H1 (cell line): ENCODE results near the gene SCAMP2. TPM values are rescaled to one million over a fixed set of nuclear protein-coding genes. Genes with fewer than 3 reads are reported as not detected.

ENCODE experiments used
- CTCF ChIA-PET: fragments of 300-600 bp; sonication (Branson Sonifier 250); formaldehyde crosslinking; loops from one replicate; lab custom pipeline; 2021; ENCODE audit not compliant: partially characterized antibody; lab: Charles Lee
- POLR2A ChIA-PET: fragments of 300-600 bp; sonication (Branson Sonifier 250); formaldehyde crosslinking; loops from one replicate; lab custom pipeline; 2021; ENCODE audit warnings: inconsistent platforms; ENCODE audit not compliant: partially characterized antibody; lab: Charles Lee
- DNase-seq, 2 experiments: peaks; one replicate each; pipeline versions ENCODE4 v3.0.0 to v3.0.0-alpha.2; 2010 to 2022; ENCODE audit warnings: low spot score in 2 of 2, low read depth in 1 of 2, mixed read lengths in 1 of 2
- FAIRE-seq: peaks from 2 replicates; lab custom pipeline; 2011; peaks lifted over from hg19 to GRCh38; lab: Jason Lieb, UNC
- H2AFZ ChIP-seq: 2 replicates; pipeline ENCODE4 v1.8.1; 2012; ENCODE audit warnings: low read length, inconsistent platforms
- H2AK5ac ChIP-seq: 2 replicates; pipeline ENCODE4 v1.6.1; 2013; ENCODE audit warnings: low read depth, low read length
- H2BK120ac ChIP-seq: replicated peaks from 2 replicates; pipeline ENCODE3; 2013; ENCODE audit warnings: low read depth, low read length, inconsistent platforms
- H2BK12ac ChIP-seq: 2 replicates; pipeline ENCODE4 v1.6.1; 2013; ENCODE audit warnings: low read depth, low read length
- H2BK15ac ChIP-seq: 2 replicates; pipeline ENCODE4 v1.6.1; 2013; ENCODE audit warnings: low read length
- H2BK20ac ChIP-seq: 2 replicates; pipeline ENCODE4 v1.6.1; 2013; ENCODE audit warnings: low read length
- H2BK5ac ChIP-seq: 2 replicates; pipeline ENCODE4 v1.6.1; 2013; ENCODE audit warnings: low read depth, low read length
- H3K14ac ChIP-seq: 2 replicates; pipeline ENCODE4 v1.6.1; 2013; ENCODE audit warnings: inconsistent platforms; ENCODE audit not compliant: insufficient read length
- H3K18ac ChIP-seq: 2 replicates; pipeline ENCODE4 v1.6.1; 2013; ENCODE audit warnings: low read length; ENCODE audit errors: extremely low read depth
- H3K23ac ChIP-seq: 2 replicates; pipeline ENCODE4 v1.6.1; 2013; ENCODE audit warnings: inconsistent platforms; ENCODE audit not compliant: insufficient read length
- H3K23me2 ChIP-seq: 2 replicates; pipeline ENCODE4 v1.6.1; 2013; ENCODE audit warnings: low read depth, low read length
- H3K27ac ChIP-seq: 2 replicates; pipeline ENCODE4 v1.6.1; 2011; ENCODE audit warnings: low read depth, low read length, inconsistent platforms
- H3K27me3 ChIP-seq, 4 experiments: replicated peaks in 1 of 4; 1 replicate in 1 of 4; 2 replicates in 3 of 4; pipeline versions ENCODE4 v1.6.1 to v1.8.1; 2011 to 2013; ENCODE audit warnings: low read length in 3 of 4, mild to moderate bottlenecking in 3 of 4, inconsistent platforms in 2 of 4, mixed read lengths in 2 of 4, moderate library complexity in 1 of 4; ENCODE audit not compliant: control insufficient read depth in 3 of 4, insufficient read depth in 3 of 4; ENCODE audit errors: extremely low read depth in 1 of 4
- H3K36me3 ChIP-seq, 4 experiments: 2 replicates each; pipeline versions ENCODE4 v1.6.1 to v1.8.1; 2011 to 2013; ENCODE audit warnings: mild to moderate bottlenecking in 4 of 4, low read length in 3 of 4, moderate library complexity in 2 of 4, control low read depth in 1 of 4, inconsistent platforms in 1 of 4; ENCODE audit not compliant: insufficient read depth in 4 of 4, control insufficient read depth in 2 of 4
- H3K4ac ChIP-seq: replicated peaks from 2 replicates; pipeline ENCODE3; 2013; ENCODE audit warnings: low read length, low read depth, mixed read lengths, inconsistent platforms; ENCODE audit not compliant: insufficient read length
- H3K4me1 ChIP-seq, 4 experiments: replicated peaks in 1 of 4; 1 replicate in 1 of 4; 2 replicates in 3 of 4; pipeline versions ENCODE4 v1.6.1 to v1.8.1; 2011 to 2013; ENCODE audit warnings: low read length in 3 of 4, inconsistent platforms in 2 of 4, mixed read lengths in 1 of 4; ENCODE audit not compliant: insufficient read depth in 4 of 4, control insufficient read depth in 3 of 4
- H3K4me2 ChIP-seq, 2 experiments: 2 replicates each; pipeline versions ENCODE4 v1.6.1 to v1.8.1; 2011 to 2013; ENCODE audit warnings: low read depth in 2 of 2, low read length in 2 of 2, control low read depth in 1 of 2, inconsistent platforms in 1 of 2, mild to moderate bottlenecking in 1 of 2; ENCODE audit not compliant: insufficient read depth in 1 of 2
- H3K4me3 ChIP-seq, 4 experiments: fragments of 200-600, 300-600 bp in 1 of 4; sonication (generic), shearing (Covaris generic), sonication (Bioruptor Twin) in 1 of 4; 2 replicates each; pipeline versions ENCODE4 v1.5.1 to v1.8.1; 2011 to 2016; ENCODE audit warnings: low read length in 4 of 4, low read depth in 3 of 4, control low read depth in 2 of 4, inconsistent platforms in 2 of 4, mild to moderate bottlenecking in 2 of 4, mixed read lengths in 1 of 4, moderate library complexity in 1 of 4; ENCODE audit not compliant: insufficient read depth in 2 of 4; ENCODE audit errors: extremely low read depth in 1 of 4
- H3K56ac ChIP-seq: replicated peaks from 2 replicates; pipeline ENCODE3; 2013; ENCODE audit warnings: low read depth, mild to moderate bottlenecking, mixed read lengths, low read length, inconsistent platforms; ENCODE audit not compliant: insufficient read length
- H3K79me1 ChIP-seq: 2 replicates; pipeline ENCODE4 v1.6.1; 2013; ENCODE audit warnings: low read depth, low read length, control low read depth
- H3K79me2 ChIP-seq, 2 experiments: 2 replicates each; pipeline versions ENCODE4 v1.6.1 to v1.8.1; 2012 to 2013; ENCODE audit warnings: low read length in 2 of 2, mild to moderate bottlenecking in 2 of 2, inconsistent platforms in 1 of 2; ENCODE audit not compliant: insufficient read depth in 2 of 2, control insufficient read depth in 1 of 2
- H3K9ac ChIP-seq, 4 experiments: replicated peaks in 1 of 4; 1 replicate in 1 of 4; 2 replicates in 3 of 4; pipeline versions ENCODE4 v1.6.1 to v1.8.1; 2011 to 2013; ENCODE audit warnings: low read depth in 3 of 4, low read length in 3 of 4, control low read depth in 2 of 4, mild to moderate bottlenecking in 2 of 4, moderate library complexity in 2 of 4, inconsistent platforms in 1 of 4; ENCODE audit errors: extremely low read depth in 1 of 4
- H3K9me3 ChIP-seq, 2 experiments: 2 replicates each; pipeline versions ENCODE4 v1.6.1 to v1.8.1; 2012 to 2013; ENCODE audit warnings: mild to moderate bottlenecking in 2 of 2, moderate library complexity in 2 of 2, control low read depth in 1 of 2, inconsistent platforms in 1 of 2, low read depth in 1 of 2, low read length in 1 of 2, mixed read lengths in 1 of 2; ENCODE audit not compliant: insufficient read depth in 2 of 2
- H4K20me1 ChIP-seq, 2 experiments: replicated peaks in 1 of 2; 2 replicates each; pipeline versions ENCODE3 to v1.8.1; 2011 to 2013; ENCODE audit warnings: inconsistent platforms in 2 of 2, low read length in 2 of 2, mild to moderate bottlenecking in 1 of 2; ENCODE audit not compliant: insufficient read depth in 2 of 2, control insufficient read depth in 1 of 2
- H4K5ac ChIP-seq: 2 replicates; pipeline ENCODE4 v1.6.1; 2013; ENCODE audit warnings: low read length, low read depth, mixed read lengths, inconsistent platforms; ENCODE audit not compliant: insufficient read length
- H4K8ac ChIP-seq: 2 replicates; pipeline ENCODE4 v1.8.0; 2013; ENCODE audit warnings: mild to moderate bottlenecking, moderate library complexity, low read length, inconsistent platforms; ENCODE audit not compliant: insufficient read depth; ENCODE audit errors: extremely low read depth
- H4K91ac ChIP-seq: replicated peaks from 2 replicates; pipeline ENCODE3; 2013; ENCODE audit warnings: low read length, mixed read lengths, inconsistent platforms; ENCODE audit not compliant: insufficient read length
- BACH1 ChIP-seq: IDR thresholded peaks from 2 replicates; pipeline ENCODE4 v1.6.1; 2012; ENCODE audit warnings: low read length, improper control_type of control experiment
- CBX8 ChIP-seq: fragments of 300-800, 300-1000 bp; sonication (generic); IDR thresholded peaks from 2 replicates; pipeline ENCODE4 v1.7.1; 2016; ENCODE audit warnings: low read depth, low read length, borderline replicate concordance
- CREB1 ChIP-seq: IDR thresholded peaks from 2 replicates; pipeline ENCODE4 v1.6.1; 2012; ENCODE audit warnings: inconsistent platforms
- EP300 ChIP-seq, 2 experiments: IDR thresholded peaks; 1 replicate in 1 of 2; 2 replicates in 1 of 2; pipeline ENCODE4 v1.6.1; 2011 to 2012; ENCODE audit warnings: low read depth in 2 of 2, low read length in 2 of 2, mild to moderate bottlenecking in 2 of 2, borderline replicate concordance in 1 of 2, inconsistent platforms in 1 of 2, moderate library complexity in 1 of 2
- GTF2F1 ChIP-seq: IDR thresholded peaks from 2 replicates; pipeline ENCODE4 v1.6.1; 2012; ENCODE audit warnings: low read depth, low read length, improper control_type of control experiment, borderline replicate concordance
- MAX ChIP-seq: IDR thresholded peaks from 2 replicates; pipeline ENCODE4 v1.6.1; 2012; ENCODE audit warnings: inconsistent platforms
- POLR2A ChIP-seq, 2 experiments: IDR thresholded peaks; 1 replicate in 1 of 2; 2 replicates in 1 of 2; pipeline ENCODE4 v1.6.1; 2011; ENCODE audit warnings: low read depth in 2 of 2, low read length in 2 of 2, mild to moderate bottlenecking in 2 of 2; ENCODE audit errors: control extremely low read depth in 1 of 2
- POLR2AphosphoS5 ChIP-seq: IDR thresholded peaks from 2 replicates; pipeline ENCODE4 v1.6.1; 2011; ENCODE audit warnings: low read depth, low read length
- SP1 ChIP-seq: IDR thresholded peaks from 2 replicates; pipeline ENCODE4 v1.6.1; 2011; ENCODE audit warnings: low read depth, low read length
- SUZ12 ChIP-seq: fragments of 200-600 bp; sonication (generic); IDR thresholded peaks from 2 replicates; pipeline ENCODE4 v1.6.1; 2012; ENCODE audit warnings: mild to moderate bottlenecking, inconsistent platforms, low read length, moderate library complexity, mixed read lengths
- TAF7 ChIP-seq: optimal IDR thresholded peaks from 2 replicates; pipeline ENCODE3; 2011; ENCODE audit warnings: low read depth, mild to moderate bottlenecking, inconsistent platforms, low read length, moderate library complexity, borderline replicate concordance
- TBP ChIP-seq: IDR thresholded peaks from 2 replicates; pipeline ENCODE4 v1.6.1; 2011; ENCODE audit warnings: low read depth, low read length, improper control_type of control experiment
- WGBS, 2 experiments: shearing (Covaris generic) in 1 of 2; methylation state at CpG; one replicate each; pipeline versions ENCODE4 v1.1.6 to v1.1.7; 2013 to 2015; ENCODE audit warnings: low lambda C conversion rate in 2 of 2, mixed read lengths in 2 of 2, inconsistent platforms in 1 of 2, low coverage in 1 of 2, missing lambda C conversion rate in 1 of 2; ENCODE audit not compliant: insufficient replicate concordance in 2 of 2, insufficient coverage in 1 of 2, insufficient read length in 1 of 2; ENCODE audit errors: extremely low coverage in 1 of 2, missing lambda C conversion rate in 1 of 2; 5-methylcytosine and 5-hydroxymethylcytosine counted together
- polyA plus RNA-seq, 7 experiments: library from polyadenylated mRNA; depleted of rRNA in 3 of 7; stranded (reverse) in 5 of 7; unstranded in 2 of 7; fragments of >200 nt in 5 of 7; fragments of 200-250 nt in 2 of 7; gene quantifications; 1 replicate in 5 of 7; 2 replicates in 1 of 7; 4 replicates in 1 of 7; pipeline versions ENCODE4 v1.2.1 to v1.2.3, GENCODE V29; 2011 to 2013; ENCODE audit warnings: missing spikeins in 2 of 7, mixed read lengths in 2 of 7
- total RNA-seq: library from RNA; stranded (reverse); fragmentation: NEBNext Ultra II Directional; extraction: Animal tissue kit (Norgen Biotek cat#: 25700); gene quantifications from 2 replicates; pipeline ENCODE4 v1.2.1, GENCODE V29; 2021

The SCAMP2 gene
- total and polyA plus RNA-seq, 2 of the 8 experiments (the other 6 are each of a cell fraction or from before 2014, with no cell fraction given): 41.7 to 131 TPM

- no peak overlapping the region for H2BK15ac ChIP-seq
- H2BK120ac ChIP-seq: no peak overlapping the region
- no peaks in the 10 kb centered on the region for H3K9me3 ChIP-seq
- H3K4me3 ChIP-seq: no peak overlapping the region
- H3K79me2 ChIP-seq: peaks cover 0 to 15% of the 10 kb centered on the region in 2 experiments; a peak in 2 of 4 replicates
- no peak overlapping the region for H2AFZ ChIP-seq
- no peak overlapping the region for H3K56ac ChIP-seq
- H2AK5ac ChIP-seq: no peak overlapping the region
- H4K91ac ChIP-seq: no peak overlapping the region
- peaks cover 3 to 7% of the 10 kb centered on the region in 2 experiments for H4K20me1 ChIP-seq
- H2BK20ac ChIP-seq: no peak overlapping the region
- WGBS, 2 experiments: 87% methylated on average over 7 of the region's 7 CpGs; no CpG with 5 or more reads in 1 of the 2 experiments
- H3K4me1 ChIP-seq: peaks cover 2 to 4% (median 3%) of the 10 kb centered on the region in 4 experiments
- H3K4ac ChIP-seq: no peak overlapping the region
- H4K8ac ChIP-seq: no peak overlapping the region
- no peak overlapping the region for H3K14ac ChIP-seq
- H3K23me2 ChIP-seq: peaks cover 6% of the 10 kb centered on the region; the same call in 1 of the 2 replicates
- H3K23ac ChIP-seq: no peak overlapping the region
- H3K36me3 ChIP-seq: peaks cover 22 to 51% (median 38%) of the 10 kb centered on the region in 4 experiments
- H4K5ac ChIP-seq: no peak overlapping the region
- DNase-seq (no peak), FAIRE-seq (no peak)
- no peak overlapping the region for H3K27ac ChIP-seq
- H3K9ac ChIP-seq: no peak overlapping the region; a peak in 1 of 7 replicates
- ChIA-PET POLR2A (interaction anchor here (0.9 to 11.9 kb wide), 4 partner anchors 13 to 62 kb away, joined by 3 to 116 read pairs (median 4); partner anchors contain the start of gene MPI), CTCF (interaction anchor here (0.6 to 7.8 kb wide), 10 partner anchors 9 to 134 kb away, joined by 3 to 52 read pairs (median 4); no protein-coding TSS in a partner anchor)
- peak overlapping the region in 1 of 2 experiments; percentile 77; a peak in 1 of 4 replicates for H3K4me2 ChIP-seq
- H2BK12ac ChIP-seq: no peak overlapping the region
- no peak overlapping the region for H3K18ac ChIP-seq
- no peaks in the 10 kb centered on the region for H3K79me1 ChIP-seq
- TF ChIP-seq BACH1: no peak
- no peak for TF ChIP-seq CBX8
- no peak for TF ChIP-seq GTF2F1
- no peak for TF ChIP-seq SP1
- no peak for TF ChIP-seq CREB1
- TF ChIP-seq POLR2AphosphoS5: no peak
- no peak for TF ChIP-seq SUZ12
- no peak for TF ChIP-seq MAX
- TF ChIP-seq POLR2A (IDR thresholded peaks at IDR 0.05; ENCODE audit: control extremely low read depth in 1 of 2, low read depth in 2 of 2, low read length in 2 of 2): no peak
- TF ChIP-seq EP300 (IDR thresholded peaks at IDR 0.05; ENCODE audit: borderline replicate concordance in 1 of 2, low read depth in 2 of 2, low read length in 2 of 2): no peak
- no peak for TF ChIP-seq TBP
- TF ChIP-seq TAF7: no peak
- H3K27me3 ChIP-seq: no peaks in the 10 kb centered on the region
- no peak overlapping the region for H2BK5ac ChIP-seq
These were observed 31.1 kb upstream of the SCAMP2 start for GRCh38 chr15:74904190-74904805.
